Loucy (cell line): ENCODE measurements around the gene PDYN.

ENCODE experiments used
- CTCF ChIP-seq: fragments of 200-600 bp; sonication (generic); conservative IDR thresholded peaks from 2 replicates; pipeline ENCODE4 v1.5.1; 2014; ENCODE audit warnings: mild to moderate bottlenecking, antibody characterized with exemption, low read length
- EZH2phosphoT487 ChIP-seq: fragments of 200-600 bp; IDR thresholded peaks from 2 replicates; pipeline ENCODE4 v1.6.1; 2018; ENCODE audit warnings: antibody characterized with exemption, mild to moderate bottlenecking, moderate library complexity, borderline replicate concordance

GRCh38 chr20:1964659-1965405 is 29.0 kb downstream of the PDYN start:
- TF ChIP-seq CTCF (no peak), EZH2phosphoT487 (no peak)
